ENCODE results near the gene IQGAP2.

Gene IQGAP2

GRCh38 chr5:76397200-76397599, 5.9 kb upstream of the IQGAP2 start:
- TF ChIP-seq ZNF274 (IDR thresholded peaks at IDR 0.05; ENCODE audit: low read depth, low read length) (no peak), SUZ12 (IDR thresholded peaks at IDR 0.05; ENCODE audit: extremely low read depth, insufficient read depth, insufficient read length) (no peak), YY1 (IDR thresholded peaks at IDR 0.05; ENCODE audit: insufficient read depth, insufficient read length) (no peak)
- Histone ChIP-seq H3K9me3 (ENCODE audit: insufficient read depth, low read length) (no peaks in the 10 kb centered on the region), H3K9ac (ENCODE audit: insufficient read length, low read depth) (no peak overlapping the region), H3K27me3 (ENCODE audit: insufficient read depth, insufficient read length) (no peaks in the 10 kb centered on the region), H3K4me3 (ENCODE audit: insufficient read length, low read depth) (no peak overlapping the region), H3K4me1 (ENCODE audit: insufficient read depth, insufficient read length) (no peaks in the 10 kb centered on the region), H3K36me3 (ENCODE audit: insufficient read depth, insufficient read length, low read length) (no peaks in the 10 kb centered on the region)
- DNase-seq (ENCODE audit: low read depth, low spot score): no peak

GRCh38 chr5:76399268-76399667, 3.8 kb upstream of the IQGAP2 start:
- DNase-seq (ENCODE audit: low read depth, low spot score): no peak
- no peaks in the 10 kb centered on the region for H3K27me3 ChIP-seq (ENCODE audit: insufficient read depth, insufficient read length)
- H3K4me1 ChIP-seq (ENCODE audit: insufficient read depth, insufficient read length): peaks cover under 1% of the 10 kb centered on the region
- TF ChIP-seq SUZ12 (IDR thresholded peaks at IDR 0.05; ENCODE audit: extremely low read depth, insufficient read depth, insufficient read length): no peak
- TF ChIP-seq YY1 (IDR thresholded peaks at IDR 0.05; ENCODE audit: insufficient read depth, insufficient read length): no peak
- no peak for TF ChIP-seq ZNF274 (IDR thresholded peaks at IDR 0.05; ENCODE audit: low read depth, low read length)
- no peak overlapping the region for H3K4me3 ChIP-seq (ENCODE audit: insufficient read length, low read depth)
- no peaks in the 10 kb centered on the region for H3K9me3 ChIP-seq (ENCODE audit: insufficient read depth, low read length)
- H3K36me3 ChIP-seq (ENCODE audit: insufficient read depth, insufficient read length, low read length): no peaks in the 10 kb centered on the region
- no peak overlapping the region for H3K9ac ChIP-seq (ENCODE audit: insufficient read length, low read depth)

- no peak overlapping the region for H3K4me3 ChIP-seq (ENCODE audit: insufficient read length, low read depth)
- H3K36me3 ChIP-seq (ENCODE audit: insufficient read depth, insufficient read length, low read length): no peaks in the 10 kb centered on the region
- H3K4me1 ChIP-seq (ENCODE audit: insufficient read depth, insufficient read length): peaks cover 4% of the 10 kb centered on the region
- H3K27me3 ChIP-seq (ENCODE audit: insufficient read depth, insufficient read length): no peaks in the 10 kb centered on the region
- DNase-seq (ENCODE audit: low read depth, low spot score): no peak
- H3K9ac ChIP-seq (ENCODE audit: insufficient read length, low read depth): no peak overlapping the region
- H3K9me3 ChIP-seq (ENCODE audit: insufficient read depth, low read length): no peaks in the 10 kb centered on the region
- no peak for TF ChIP-seq YY1 (IDR thresholded peaks at IDR 0.05; ENCODE audit: insufficient read depth, insufficient read length)
- TF ChIP-seq SUZ12 (IDR thresholded peaks at IDR 0.05; ENCODE audit: extremely low read depth, insufficient read depth, insufficient read length): no peak
- TF ChIP-seq ZNF274 (IDR thresholded peaks at IDR 0.05; ENCODE audit: low read depth, low read length): no peak
These were observed 2.6 kb upstream of the IQGAP2 start for GRCh38 chr5:76400466-76400865.

GRCh38 chr5:76401801-76402250, 1.3 kb upstream of the IQGAP2 start:
- Histone ChIP-seq H3K4me1 (ENCODE audit: insufficient read depth, insufficient read length) (peaks cover 4% of the 10 kb centered on the region), H3K4me3 (ENCODE audit: insufficient read length, low read depth) (peak overlapping the region; percentile 80), H3K36me3 (ENCODE audit: insufficient read depth, insufficient read length, low read length) (no peaks in the 10 kb centered on the region), H3K9ac (ENCODE audit: insufficient read length, low read depth) (no peak overlapping the region), H3K27me3 (ENCODE audit: insufficient read depth, insufficient read length) (no peaks in the 10 kb centered on the region), H3K9me3 (ENCODE audit: insufficient read depth, low read length) (no peaks in the 10 kb centered on the region)
- no peak for TF ChIP-seq ZNF274 (IDR thresholded peaks at IDR 0.05; ENCODE audit: low read depth, low read length)
- no peak for TF ChIP-seq SUZ12 (IDR thresholded peaks at IDR 0.05; ENCODE audit: extremely low read depth, insufficient read depth, insufficient read length)
- TF ChIP-seq YY1 (IDR thresholded peaks at IDR 0.05; ENCODE audit: insufficient read depth, insufficient read length): no peak
- no peak for DNase-seq (ENCODE audit: low read depth, low spot score)

GRCh38 chr5:76402251-76402885, 717 bp upstream of the IQGAP2 start:
- DNase-seq (ENCODE audit: low read depth, low spot score): no peak
- TF ChIP-seq ZNF274 (IDR thresholded peaks at IDR 0.05; ENCODE audit: low read depth, low read length) (no peak), SUZ12 (IDR thresholded peaks at IDR 0.05; ENCODE audit: extremely low read depth, insufficient read depth, insufficient read length) (no peak), YY1 (IDR thresholded peaks at IDR 0.05; ENCODE audit: insufficient read depth, insufficient read length) (no peak)
- Histone ChIP-seq H3K27me3 (ENCODE audit: insufficient read depth, insufficient read length) (no peaks in the 10 kb centered on the region), H3K4me1 (ENCODE audit: insufficient read depth, insufficient read length) (peaks cover 4% of the 10 kb centered on the region), H3K4me3 (ENCODE audit: insufficient read length, low read depth) (peak overlapping the region; percentile 80), H3K9me3 (ENCODE audit: insufficient read depth, low read length) (no peaks in the 10 kb centered on the region), H3K9ac (ENCODE audit: insufficient read length, low read depth) (peak overlapping the region; percentile 86), H3K36me3 (ENCODE audit: insufficient read depth, insufficient read length, low read length) (no peaks in the 10 kb centered on the region)

- Histone ChIP-seq H3K4me3 (ENCODE audit: insufficient read length, low read depth) (peak overlapping the region; percentile 80), H3K27me3 (ENCODE audit: insufficient read depth, insufficient read length) (no peaks in the 10 kb centered on the region), H3K9ac (ENCODE audit: insufficient read length, low read depth) (peak overlapping the region; percentile 86), H3K9me3 (ENCODE audit: insufficient read depth, low read length) (no peaks in the 10 kb centered on the region), H3K36me3 (ENCODE audit: insufficient read depth, insufficient read length, low read length) (no peaks in the 10 kb centered on the region), H3K4me1 (ENCODE audit: insufficient read depth, insufficient read length) (peaks cover 4% of the 10 kb centered on the region)
- TF ChIP-seq YY1 (IDR thresholded peaks at IDR 0.05; ENCODE audit: insufficient read depth, insufficient read length): no peak
- TF ChIP-seq ZNF274 (IDR thresholded peaks at IDR 0.05; ENCODE audit: low read depth, low read length): no peak
- TF ChIP-seq SUZ12 (IDR thresholded peaks at IDR 0.05; ENCODE audit: extremely low read depth, insufficient read depth, insufficient read length): no peak
- DNase-seq (ENCODE audit: low read depth, low spot score): peak; percentile 50
These were observed 709 bp downstream of the IQGAP2 start for GRCh38 chr5:76403766-76404222.

GRCh38 chr5:76404223-76405211, 1.4 kb downstream of the IQGAP2 start:
- no peaks in the 10 kb centered on the region for H3K27me3 ChIP-seq (ENCODE audit: insufficient read depth, insufficient read length)

More at GRCh38 chr5:76404223-76405211, 1.4 kb downstream of the IQGAP2 start:
- Histone ChIP-seq H3K4me1 (ENCODE audit: insufficient read depth, insufficient read length) (peaks cover 4% of the 10 kb centered on the region), H3K36me3 (ENCODE audit: insufficient read depth, insufficient read length, low read length) (no peaks in the 10 kb centered on the region), H3K4me3 (ENCODE audit: insufficient read length, low read depth) (peak overlapping the region; percentile 80), H3K9ac (ENCODE audit: insufficient read length, low read depth) (peak overlapping the region; percentile 74), H3K9me3 (ENCODE audit: insufficient read depth, low read length) (no peaks in the 10 kb centered on the region)
- DNase-seq (ENCODE audit: low read depth, low spot score): no peak
- TF ChIP-seq SUZ12 (IDR thresholded peaks at IDR 0.05; ENCODE audit: extremely low read depth, insufficient read depth, insufficient read length): no peak
